ENCODE data around the gene CFAP57.

- TF ChIP-seq CTCF (IDR thresholded peaks at IDR 0.05) (no peak), POLR2A (IDR thresholded peaks at IDR 0.05) (no peak)
These were observed 128.4 kb downstream of the CFAP57 start, which contains the start of gene TIE1 for GRCh38 chr1:43300378-43301094.

All from prostate gland (tissue), 2 donors.